ENCODE data around the gene MYORG.
"Not testable (repeated sequence)": the region's sequence is repeated elsewhere in the genome, so short reads cannot be mapped to it uniquely, and the experiment has no call there.

The MYORG gene

GRCh38 chr9:34367751-34368410 lies 8.8 kb downstream of the MYORG start:
- DNase-seq = not testable (repeated sequence)

- DNase-seq = no peak
Measured at GRCh38 chr9:34366365-34366764, 10.3 kb downstream of the MYORG start.

GRCh38 chr9:34365282-34365681 lies 11.4 kb downstream of the MYORG start:
- no peak for DNase-seq

- DNase-seq = peak; percentile 4
Measured at GRCh38 chr9:34363619-34364351, 12.9 kb downstream of the MYORG start.

- DNase-seq = no peak
Measured at GRCh38 chr9:34362614-34363214, 14.0 kb downstream of the MYORG start.

- not testable (repeated sequence) for DNase-seq
Measured at GRCh38 chr9:34352957-34353356, 23.7 kb downstream of the MYORG start.

- DNase-seq = not testable (repeated sequence)
Measured at GRCh38 chr9:34352122-34352652, 24.5 kb downstream of the MYORG start.

- DNase-seq = no peak
Measured at GRCh38 chr9:34349324-34349723, 27.4 kb downstream of the MYORG start.

- DNase-seq = no peak
Measured at GRCh38 chr9:34347800-34348158, 28.9 kb downstream of the MYORG start.

GRCh38 chr9:34346873-34347799 lies 29.6 kb downstream of the MYORG start:
- no peak for DNase-seq

- no peak for DNase-seq
Measured at GRCh38 chr9:34343605-34344004, 33.1 kb downstream of the MYORG start.

- DNase-seq = no peak
Measured at GRCh38 chr9:34343090-34343489, 33.6 kb downstream of the MYORG start.

GRCh38 chr9:34341659-34342295 lies 34.9 kb downstream of the MYORG start:
- no peak for DNase-seq

GRCh38 chr9:34338665-34339385 lies 37.9 kb downstream of the MYORG start:
- no peak for DNase-seq

- not testable (repeated sequence) for DNase-seq
Measured at GRCh38 chr9:34338079-34338478, 38.6 kb downstream of the MYORG start.

GRCh38 chr9:34337403-34337802 lies 39.3 kb downstream of the MYORG start:
- DNase-seq = no peak

- DNase-seq = no peak
Measured at GRCh38 chr9:34335376-34335775, 41.3 kb downstream of the MYORG start.

- DNase-seq = no peak
Measured at GRCh38 chr9:34334916-34335315, 41.8 kb downstream of the MYORG start.

- no peak for DNase-seq
Measured at GRCh38 chr9:34334337-34334824, 42.3 kb downstream of the MYORG start.

GRCh38 chr9:34333836-34334235 lies 42.9 kb downstream of the MYORG start:
- DNase-seq = no peak
